Keratinocyte (primary cell): Measurements from ENCODE around the gene KMT2E. TPM values are rescaled to one million over a fixed set of nuclear protein-coding genes. Genes with fewer than 3 reads are reported as not detected.

Experiments
- DNase-seq: peaks from one replicate; pipeline ENCODE4 v3.0.0-alpha.2; 2011; ENCODE audit warnings: low read depth, missing footprints, low spot score
- FAIRE-seq: peaks from 2 replicates; lab custom pipeline; 2011; peaks lifted over from hg19 to GRCh38; lab: Jason Lieb, UNC
- H2AFZ ChIP-seq: 2 replicates; pipeline ENCODE4 v1.6.0; 2012; ENCODE audit warnings: low read length, control low read depth, inconsistent platforms; ENCODE audit not compliant: control insufficient read depth
- H3K27ac ChIP-seq: 2 replicates; pipeline ENCODE4 v1.5.1; 2011; ENCODE audit warnings: low read length; ENCODE audit not compliant: control insufficient read depth, insufficient read depth
- H3K27me3 ChIP-seq: 3 replicates; pipeline ENCODE4 v1.6.0; 2011; ENCODE audit warnings: low read length; ENCODE audit not compliant: control insufficient read depth, insufficient read depth; ENCODE audit errors: extremely low read depth
- H3K36me3 ChIP-seq, 2 experiments: 2 replicates in 1 of 2; 3 replicates in 1 of 2; pipeline ENCODE4 v1.5.1; 2011; ENCODE audit warnings: low read length in 2 of 2, mild to moderate bottlenecking in 1 of 2; ENCODE audit not compliant: control insufficient read depth in 2 of 2, insufficient read depth in 2 of 2; ENCODE audit errors: extremely low read depth in 1 of 2
- H3K4me1 ChIP-seq: 3 replicates; pipeline ENCODE4 v1.5.1; 2011; ENCODE audit warnings: low read length; ENCODE audit not compliant: control insufficient read depth, insufficient read depth; ENCODE audit errors: extremely low read depth
- H3K4me2 ChIP-seq: 3 replicates; pipeline ENCODE4 v1.6.0; 2011; ENCODE audit warnings: low read depth, low read length; ENCODE audit not compliant: control insufficient read depth, insufficient read depth; ENCODE audit errors: extremely low read depth
- H3K4me3 ChIP-seq, 3 experiments: fragments of 200-600 bp in 1 of 3; sonication (generic) in 1 of 3; 2 replicates in 2 of 3; 3 replicates in 1 of 3; pipeline ENCODE4 v1.5.1; 2011 to 2016; ENCODE audit warnings: low read length in 3 of 3, mild to moderate bottlenecking in 3 of 3, control low read depth in 2 of 3, inconsistent platforms in 1 of 3, low read depth in 1 of 3, mixed read lengths in 1 of 3, mixed run types in 1 of 3, moderate library complexity in 1 of 3; ENCODE audit not compliant: control insufficient read depth in 2 of 3, insufficient read depth in 2 of 3; ENCODE audit errors: extremely low read depth in 1 of 3
- H3K79me2 ChIP-seq: 2 replicates; pipeline ENCODE4 v1.6.0; 2012; ENCODE audit warnings: low read length; ENCODE audit not compliant: control insufficient read depth, insufficient read depth
- H3K9ac ChIP-seq: 3 replicates; pipeline ENCODE4 v1.6.0; 2011; ENCODE audit warnings: low read length; ENCODE audit not compliant: control insufficient read depth, insufficient read depth; ENCODE audit errors: extremely low read depth
- H3K9me1 ChIP-seq: 3 replicates; pipeline ENCODE4 v1.6.0; 2011; ENCODE audit warnings: low read length; ENCODE audit not compliant: control insufficient read depth, insufficient read depth; ENCODE audit errors: extremely low read depth
- H3K9me3 ChIP-seq: 2 replicates; pipeline ENCODE4 v1.5.1; 2012; ENCODE audit warnings: low read depth, low read length; ENCODE audit not compliant: control insufficient read depth
- H4K20me1 ChIP-seq: 3 replicates; pipeline ENCODE4 v1.6.0; 2011; ENCODE audit warnings: low read length; ENCODE audit not compliant: control insufficient read depth, insufficient read depth; ENCODE audit errors: extremely low read depth
- CTCF ChIP-seq, 3 experiments: IDR thresholded peaks in 1 of 3; conservative IDR thresholded peaks in 1 of 3; optimal IDR thresholded peaks in 1 of 3; 2 replicates in 2 of 3; 3 replicates in 1 of 3; pipeline versions ENCODE3 to v1.5.1; 2011; ENCODE audit warnings: low read length in 3 of 3, mild to moderate bottlenecking in 3 of 3, moderate library complexity in 2 of 3, control low read depth in 1 of 3, inconsistent platforms in 1 of 3; ENCODE audit not compliant: insufficient read depth in 2 of 3; ENCODE audit errors: extremely low read depth in 1 of 3
- EZH2 ChIP-seq: IDR thresholded peaks from one replicate; pipeline ENCODE4 v1.6.1; 2012; ENCODE audit warnings: inconsistent platforms, mild to moderate bottlenecking, low read length, moderate library complexity
- dilution Hi-C: fragments of 300-500 bp; cut with MboI; formaldehyde crosslinking; loops from one replicate; pipeline ENCODE4 v1.7.0; 2020; ENCODE audit warnings: low sequenced_read_pairs; ENCODE audit not compliant: extremely low pct_ligation_motif_present
- polyA plus RNA-seq, 5 experiments: library from polyadenylated mRNA; depleted of rRNA in 3 of 5; stranded (reverse) in 3 of 5; stranded (forward) in 1 of 5; unstranded in 1 of 5; fragments of >200 nt; gene quantifications; 1 replicate in 1 of 5; 2 replicates in 3 of 5; 3 replicates in 1 of 5; pipeline versions ENCODE4 v1.2.1 to v1.2.3, GENCODE V29; 2011 to 2012; ENCODE audit warnings: missing spikeins in 2 of 5, low read depth in 1 of 5, low replicate concordance in 1 of 5

KMT2E gene
- polyA plus RNA-seq, 1 donor (not counting 4 experiments of a cell fraction or from before 2014, with no cell fraction given) = 12.9 TPM

GRCh38 chr7:104972500-104972899 is 41.5 kb upstream of the KMT2E start:
- H3K4me2 ChIP-seq = peak overlapping the region; percentile 11
- no peaks in the 10 kb centered on the region for H3K9me3 ChIP-seq
- no peaks in the 10 kb centered on the region for H3K27me3 ChIP-seq
- FAIRE-seq (no peak), DNase-seq (no peak)
- dilution Hi-C loops = no loop called here
- no peak for TF ChIP-seq EZH2
- TF ChIP-seq CTCF (optimal IDR thresholded peaks at IDR 0.05 in 1 of 3, IDR thresholded peaks at IDR 0.05 in 1 of 3, conservative IDR thresholded peaks at IDR 0.05 in 1 of 3; ENCODE audit: extremely low read depth in 1 of 3, insufficient read depth in 2 of 3, low read length in 3 of 3) = no peak
- H3K79me2 ChIP-seq = no peaks in the 10 kb centered on the region
- H3K9ac ChIP-seq = peak overlapping the region; percentile 52
- no peaks in the 10 kb centered on the region for H3K36me3 ChIP-seq
- no peaks in the 10 kb centered on the region for H4K20me1 ChIP-seq
- H3K4me1 ChIP-seq = peaks cover 34% of the 10 kb centered on the region
- H3K9me1 ChIP-seq = no peaks in the 10 kb centered on the region
- no peak overlapping the region for H3K4me3 ChIP-seq
- H2AFZ ChIP-seq = no peak overlapping the region
- peak overlapping the region; percentile 89 for H3K27ac ChIP-seq

GRCh38 chr7:104973227-104973626 is 40.8 kb upstream of the KMT2E start:
- peak overlapping the region; percentile 64 for H3K4me2 ChIP-seq
- no peaks in the 10 kb centered on the region for H3K27me3 ChIP-seq
- no peak for TF ChIP-seq EZH2
- no peak for TF ChIP-seq CTCF (optimal IDR thresholded peaks at IDR 0.05 in 1 of 3, IDR thresholded peaks at IDR 0.05 in 1 of 3, conservative IDR thresholded peaks at IDR 0.05 in 1 of 3; ENCODE audit: extremely low read depth in 1 of 3, insufficient read depth in 2 of 3, low read length in 3 of 3)
- peak overlapping the region; percentile 56 for H3K9ac ChIP-seq
- no peaks in the 10 kb centered on the region for H3K36me3 ChIP-seq
- no peak overlapping the region for H2AFZ ChIP-seq
- H3K9me1 ChIP-seq = no peaks in the 10 kb centered on the region
- DNase-seq (no peak), FAIRE-seq (peak; percentile 81)
- peak overlapping the region in 1 of 3 experiments; percentile 15 for H3K4me3 ChIP-seq
- no peaks in the 10 kb centered on the region for H4K20me1 ChIP-seq
- H3K9me3 ChIP-seq = no peaks in the 10 kb centered on the region
- H3K79me2 ChIP-seq = no peaks in the 10 kb centered on the region
- H3K4me1 ChIP-seq = peaks cover 34% of the 10 kb centered on the region
- H3K27ac ChIP-seq = peak overlapping the region; percentile 89
- dilution Hi-C loops = no loop called here
